Esophagus (tissue), 2 donors: Measurements from ENCODE around the gene NT5C1B. TPM values are rescaled to one million over a fixed set of nuclear protein-coding genes. Genes with fewer than 3 reads are reported as not detected.

ENCODE experiments used
- H3K27ac ChIP-seq, 2 donors: one replicate each; pipeline ENCODE4 v1.5.1; 2013; ENCODE audit warnings: low read depth in 2 of 2, mild to moderate bottlenecking in 2 of 2, inconsistent platforms in 1 of 2, low read length in 1 of 2, moderate library complexity in 1 of 2
- H3K27me3 ChIP-seq, 2 donors: one replicate each; pipeline ENCODE4 v1.6.1; 2013; ENCODE audit warnings: low read length in 2 of 2, control low read depth in 1 of 2, mild to moderate bottlenecking in 1 of 2; ENCODE audit not compliant: insufficient read depth in 2 of 2, control insufficient read depth in 1 of 2
- H3K36me3 ChIP-seq, 2 donors: one replicate each; pipeline ENCODE4 v1.6.1; 2013; ENCODE audit warnings: low read length in 1 of 2; ENCODE audit not compliant: control insufficient read depth in 2 of 2, insufficient read depth in 2 of 2
- H3K4me1 ChIP-seq, 2 donors: one replicate each; pipeline ENCODE4 v1.6.1; 2013; ENCODE audit warnings: low read length in 1 of 2; ENCODE audit not compliant: control insufficient read depth in 2 of 2, insufficient read depth in 2 of 2
- H3K4me3 ChIP-seq, 2 donors: one replicate each; pipeline ENCODE4 v1.5.1; 2013; ENCODE audit warnings: low read length in 2 of 2, mild to moderate bottlenecking in 2 of 2, low read depth in 1 of 2, moderate library complexity in 1 of 2
- H3K9me3 ChIP-seq, 2 donors: one replicate each; pipeline ENCODE4 v1.6.1; 2013; ENCODE audit warnings: mild to moderate bottlenecking in 2 of 2, low read depth in 1 of 2, low read length in 1 of 2, moderate library complexity in 1 of 2; ENCODE audit not compliant: control insufficient read depth in 2 of 2, insufficient read depth in 1 of 2
- WGBS, 2 donors: extraction: QIAGEN DNeasy Blood & Tissue Kit; methylation state at CpG; one replicate each; pipeline ENCODE4 v1.1.7; 2013; 5-methylcytosine and 5-hydroxymethylcytosine counted together
- polyA plus RNA-seq, 2 donors: library from polyadenylated mRNA; stranded (reverse); fragments of 200-250 nt; gene quantifications; one replicate each; pipeline ENCODE4 v1.2.3, GENCODE V29; 2013
- donor health status: healthy with polysubstance abuse.
- donor health status: Bipolar disorder and iron deficiency.

The NT5C1B gene
- polyA plus RNA-seq, 2 donors, result not detected

- no peaks in the 10 kb centered on the region for H3K4me1 ChIP-seq
- WGBS, 2 donors, result 80 to 87% methylated on average over 3 of the region's 3 CpGs
- H3K27ac ChIP-seq, result no peak overlapping the region
- no peaks in the 10 kb centered on the region for H3K9me3 ChIP-seq
- H3K4me3 ChIP-seq, result no peak overlapping the region
- no peaks in the 10 kb centered on the region for H3K36me3 ChIP-seq
- H3K27me3 ChIP-seq, result no peaks in the 10 kb centered on the region
Measured at GRCh38 chr2:18603854-18604530, 14.6 kb upstream of the NT5C1B start.

DNA sequence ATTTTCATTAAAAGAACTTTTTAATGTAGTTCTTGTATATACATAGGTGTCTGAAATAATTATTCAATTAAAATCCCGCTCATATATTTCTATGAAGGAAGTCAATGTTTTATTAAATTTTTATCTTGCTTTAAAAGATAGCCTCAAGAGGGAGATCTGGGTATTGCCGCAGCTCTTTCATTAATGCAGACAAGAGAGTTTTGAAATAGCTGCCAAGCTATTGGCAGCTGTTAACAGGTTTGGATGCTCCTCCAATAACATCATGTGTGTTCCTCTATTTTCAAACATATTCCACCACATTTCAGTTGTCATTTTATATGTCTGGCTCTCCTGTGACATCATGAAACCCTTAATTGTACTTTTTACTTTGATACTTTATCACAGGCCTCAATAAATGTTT is 12.9 kb upstream of the NT5C1B start:
- WGBS, 2 donors, result 92 to 93% methylated on average over 2 of the region's 2 CpGs
- no peak overlapping the region for H3K4me3 ChIP-seq
- no peaks in the 10 kb centered on the region for H3K4me1 ChIP-seq
- H3K9me3 ChIP-seq, result no peaks in the 10 kb centered on the region
- H3K36me3 ChIP-seq, result no peaks in the 10 kb centered on the region
- no peak overlapping the region for H3K27ac ChIP-seq
- no peaks in the 10 kb centered on the region for H3K27me3 ChIP-seq

DNA sequence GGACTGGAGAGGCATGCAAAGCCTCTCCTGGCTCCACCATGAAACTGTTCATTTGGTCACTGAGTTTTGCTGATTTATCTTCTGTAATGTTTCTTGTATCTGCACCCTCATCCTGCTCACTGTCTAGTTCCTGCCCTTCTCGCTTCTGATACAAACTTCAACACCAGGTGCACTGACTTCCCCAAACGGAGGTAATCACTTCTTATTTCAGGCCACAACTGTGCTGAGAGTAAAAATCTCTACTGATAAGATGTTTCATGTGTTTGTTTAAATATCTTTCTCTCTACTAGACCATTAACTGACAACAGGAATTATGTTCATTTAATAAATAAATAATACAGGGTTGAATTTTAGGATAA is 10.9 kb upstream of the NT5C1B start:
- no peaks in the 10 kb centered on the region for H3K4me1 ChIP-seq
- H3K9me3 ChIP-seq, result no peaks in the 10 kb centered on the region
- 73% methylated on average over 2 of the region's 2 CpGs for WGBS, 2 donors
- no peak overlapping the region for H3K27ac ChIP-seq
- no peaks in the 10 kb centered on the region for H3K36me3 ChIP-seq
- H3K27me3 ChIP-seq, result no peaks in the 10 kb centered on the region
- no peak overlapping the region for H3K4me3 ChIP-seq

- 30 to 51% methylated on average over 2 of the region's 2 CpGs for WGBS, 2 donors
- H3K27ac ChIP-seq, result no peak overlapping the region
Measured at GRCh38 chr2:18599509-18600254, 10.3 kb upstream of the NT5C1B start.

GRCh38 chr2:18598848-18599484 is 9.6 kb upstream of the NT5C1B start:
- H3K9me3 ChIP-seq, result no peaks in the 10 kb centered on the region
- no peaks in the 10 kb centered on the region for H3K27me3 ChIP-seq
- H3K4me3 ChIP-seq, result no peak overlapping the region
- 67 to 76% methylated on average over 6 of the region's 6 CpGs for WGBS, 2 donors
- H3K36me3 ChIP-seq, result no peaks in the 10 kb centered on the region
- no peaks in the 10 kb centered on the region for H3K4me1 ChIP-seq
- no peak overlapping the region for H3K27ac ChIP-seq

More at GRCh38 chr2:18599509-18600254, 10.3 kb upstream of the NT5C1B start:
- Histone ChIP-seq H3K4me1 (no peaks in the 10 kb centered on the region), H3K4me3 (no peak overlapping the region), H3K9me3 (no peaks in the 10 kb centered on the region), H3K36me3 (no peaks in the 10 kb centered on the region), H3K27me3 (no peaks in the 10 kb centered on the region)

DNA sequence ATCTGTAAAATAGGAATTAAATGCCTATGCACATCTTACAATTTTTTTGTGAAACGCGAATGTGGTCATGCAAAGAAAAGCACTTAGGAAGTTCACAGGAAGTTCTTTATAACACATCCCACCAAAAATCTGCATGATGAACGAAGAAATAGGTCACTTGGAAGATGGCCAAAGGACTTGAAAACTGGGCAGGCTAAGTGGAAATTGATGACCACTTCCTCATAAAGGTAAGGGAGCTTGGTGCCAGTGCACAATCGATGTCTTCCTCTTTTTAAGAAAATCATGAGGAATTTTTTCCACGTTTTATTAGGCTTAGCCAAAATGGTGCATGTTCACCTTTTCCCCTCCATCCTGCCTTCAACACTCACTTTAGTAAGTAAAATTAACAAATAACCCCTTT is 8.2 kb upstream of the NT5C1B start:
- WGBS, 2 donors, result 75 to 79% methylated on average over 5 of the region's 5 CpGs
- no peak overlapping the region for H3K27ac ChIP-seq
- no peaks in the 10 kb centered on the region for H3K27me3 ChIP-seq

DNA sequence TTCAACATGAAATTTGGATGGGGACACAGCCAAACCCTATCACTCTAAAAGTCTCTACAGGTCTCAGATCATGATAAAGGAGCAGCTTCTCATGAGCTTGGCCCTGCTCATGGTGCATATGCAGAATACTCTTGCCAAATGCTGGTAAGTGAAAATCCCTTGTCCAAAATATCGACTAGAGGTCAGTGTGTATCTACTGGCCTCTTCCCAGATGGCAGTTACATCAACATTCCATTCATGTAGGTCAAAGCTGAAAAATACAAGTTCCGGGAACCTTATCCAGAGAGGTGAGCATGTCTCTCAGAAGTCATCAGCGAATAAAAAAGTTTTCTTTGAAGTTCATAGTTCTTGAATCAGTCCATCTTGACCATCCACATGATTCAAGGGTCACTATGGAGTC is 7.6 kb upstream of the NT5C1B start:
- no peak overlapping the region for H3K27ac ChIP-seq
- 88 to 90% methylated on average over 3 of the region's 3 CpGs for WGBS, 2 donors

More for the DNA sequence above, 8.2 kb upstream of the NT5C1B start:
- H3K36me3 ChIP-seq, result no peaks in the 10 kb centered on the region
- no peak overlapping the region for H3K4me3 ChIP-seq
- H3K4me1 ChIP-seq, result no peaks in the 10 kb centered on the region
- H3K9me3 ChIP-seq, result no peaks in the 10 kb centered on the region

DNA sequence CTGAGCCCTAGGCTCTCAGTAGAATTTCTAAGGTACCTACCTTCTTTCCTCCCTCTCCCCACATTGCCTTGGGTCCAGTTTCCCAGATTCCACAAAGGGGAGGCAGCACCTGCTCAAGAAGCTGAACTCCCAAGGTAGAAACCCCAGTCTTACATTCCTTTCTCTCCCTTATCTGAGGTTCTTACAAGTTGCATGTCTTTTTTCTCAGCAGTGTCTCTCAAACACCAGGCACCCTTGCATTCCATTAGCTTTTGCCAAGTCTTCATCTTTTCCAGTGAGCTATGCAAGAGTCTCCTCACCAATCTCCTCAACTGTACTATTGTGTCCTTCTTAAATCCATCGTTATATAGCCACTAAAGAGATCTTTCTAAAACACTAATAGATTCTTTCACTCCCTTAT is 4.1 kb upstream of the NT5C1B start:
- 81 to 97% methylated on average over 1 of the region's 1 CpG for WGBS, 2 donors
- no peaks in the 10 kb centered on the region for H3K36me3 ChIP-seq
- H3K9me3 ChIP-seq, result no peaks in the 10 kb centered on the region
- H3K4me3 ChIP-seq, result no peak overlapping the region
- no peaks in the 10 kb centered on the region for H3K27me3 ChIP-seq
- no peak overlapping the region for H3K27ac ChIP-seq
- no peaks in the 10 kb centered on the region for H3K4me1 ChIP-seq

More for the DNA sequence above, 7.6 kb upstream of the NT5C1B start:
- no peaks in the 10 kb centered on the region for H3K9me3 ChIP-seq
- H3K36me3 ChIP-seq, result no peaks in the 10 kb centered on the region
- H3K27me3 ChIP-seq, result no peaks in the 10 kb centered on the region
- H3K4me1 ChIP-seq, result no peaks in the 10 kb centered on the region
- no peak overlapping the region for H3K4me3 ChIP-seq

DNA sequence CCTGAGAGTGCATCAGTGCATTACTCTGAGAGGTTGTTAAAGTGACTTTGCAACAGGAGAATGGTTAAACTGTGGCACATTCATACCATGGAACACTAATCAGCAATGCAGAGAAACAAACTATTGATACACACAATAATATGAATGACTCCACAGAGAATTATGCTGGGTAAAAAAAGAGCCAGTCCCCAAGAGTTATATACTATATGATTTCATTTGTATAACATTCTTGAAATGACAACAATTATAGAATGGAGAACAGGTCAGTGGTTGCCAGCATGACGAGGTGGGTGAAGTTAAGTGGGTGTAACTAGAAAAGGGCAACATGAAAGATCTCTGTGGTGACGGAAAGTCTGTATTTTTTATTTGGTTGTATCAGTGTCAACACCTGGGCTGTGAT is 3.0 kb upstream of the NT5C1B start:
- 91 to 98% methylated on average over 2 of the region's 2 CpGs for WGBS, 2 donors
- H3K27ac ChIP-seq, result no peak overlapping the region
- H3K4me1 ChIP-seq, result no peaks in the 10 kb centered on the region
- H3K4me3 ChIP-seq, result no peak overlapping the region
- H3K9me3 ChIP-seq, result no peaks in the 10 kb centered on the region
- no peaks in the 10 kb centered on the region for H3K36me3 ChIP-seq
- H3K27me3 ChIP-seq, result no peaks in the 10 kb centered on the region
